Spleen (tissue), 11 donors: ENCODE measurements around the gene ZNF780A. TPM values are rescaled to one million over a fixed set of nuclear protein-coding genes. Genes with fewer than 3 reads are reported as not detected.

Source experiments
- DNase-seq: peaks from one replicate; pipeline ENCODE4 v3.0.0-alpha.2; 2020
- H3K27ac ChIP-seq, 8 donors: fragments of 200-600 bp; sonication (generic) in 7 of 8; 1 replicate in 4 of 8; 2 replicates in 4 of 8; pipeline versions ENCODE4 v1.5.0 to v1.8.0; 2016 to 2021; ENCODE audit warnings: inconsistent platforms in 4 of 8, mild to moderate bottlenecking in 4 of 8, moderate library complexity in 1 of 8
- H3K27me3 ChIP-seq, 7 donors: fragments of 200-600 bp; sonication (generic) in 6 of 7; replicated peaks in 1 of 7; 1 replicate in 4 of 7; 2 replicates in 3 of 7; pipeline versions ENCODE4 v1.5.0 to v1.8.0; 2016 to 2021; ENCODE audit warnings: inconsistent platforms in 3 of 7, mild to moderate bottlenecking in 1 of 7
- H3K36me3 ChIP-seq, 6 donors: fragments of 200-600 bp; sonication (generic) in 5 of 6; 1 replicate in 4 of 6; 2 replicates in 2 of 6; pipeline versions ENCODE4 v1.5.0 to v1.8.0; 2016 to 2021; ENCODE audit warnings: inconsistent platforms in 2 of 6
- H3K4me1 ChIP-seq, 6 donors: fragments of 200-600 bp; sonication (generic) in 5 of 6; 1 replicate in 3 of 6; 2 replicates in 3 of 6; pipeline versions ENCODE4 v1.5.0 to v1.8.0; 2016 to 2021; ENCODE audit warnings: inconsistent platforms in 3 of 6
- H3K4me3 ChIP-seq, 8 donors: fragments of 200-600 bp; sonication (generic) in 7 of 8; 1 replicate in 4 of 8; 2 replicates in 4 of 8; pipeline versions ENCODE4 v1.5.0 to v1.8.0; 2016 to 2021; ENCODE audit warnings: inconsistent platforms in 4 of 8, mild to moderate bottlenecking in 4 of 8, moderate library complexity in 2 of 8
- H3K9me3 ChIP-seq, 8 donors: fragments of 200-600 bp; sonication (generic) in 7 of 8; 1 replicate in 4 of 8; 2 replicates in 4 of 8; pipeline versions ENCODE4 v1.5.0 to v1.8.0; 2016 to 2021; ENCODE audit warnings: inconsistent platforms in 4 of 8
- CTCF ChIP-seq, 11 experiments: fragments of 200-600 bp in 7 of 11; fragments of 450-650 bp in 4 of 11; sonication (generic) in 4 of 11; IDR thresholded peaks in 8 of 11; conservative IDR thresholded peaks in 3 of 11; 1 replicate in 7 of 11; 2 replicates in 4 of 11; pipeline versions ENCODE4 v1.4.0 to v1.8.0; 2016 to 2021; ENCODE audit warnings: antibody characterized with exemption in 11 of 11, inconsistent platforms in 4 of 11, mild to moderate bottlenecking in 1 of 11
- POLR2A ChIP-seq, 3 donors: fragments of 450-650 bp; IDR thresholded peaks; one replicate each; pipeline ENCODE4 v1.5.1; 2017; ENCODE audit warnings: antibody characterized with exemption in 3 of 3, mild to moderate bottlenecking in 1 of 3
- POLR2AphosphoS5 ChIP-seq, 3 donors: sonication (generic); formaldehyde crosslinking; IDR thresholded peaks; one replicate each; pipeline ENCODE4 v1.5.1; 2017; ENCODE audit warnings: antibody characterized with exemption in 3 of 3
- WGBS, 5 donors: extraction: QIAGEN DNeasy Blood & Tissue Kit in 3 of 5; methylation state at CpG; one replicate each; pipeline versions ENCODE4 v1.1.5 to v1.1.7; 2013 to 2018; 5-methylcytosine and 5-hydroxymethylcytosine counted together
- intact Hi-C: fragments of 100-400 bp; cut with DNase I; formaldehyde crosslinking; loops from one replicate; pipeline ENCODE4 v1.15.0; 2023; ENCODE audit warnings: low total_unique reads
- polyA plus RNA-seq, 3 donors: library from polyadenylated mRNA; stranded (reverse); fragments of 200-250 nt; gene quantifications; one replicate each; pipeline ENCODE4 v1.2.1, GENCODE V29; 2013
- total RNA-seq, 7 donors: library from RNA; depleted of rRNA in 3 of 7; stranded (reverse); fragments of >200 nt in 3 of 7; fragmentation: NEBNext Ultra II Directional in 4 of 7; extraction: Animal tissue kit (Norgen Biotek cat#: 25700) in 4 of 7; gene quantifications; one replicate each; pipeline versions ENCODE4 v1.1.0 to v1.2.1, GENCODE V29; 2016 to 2021
- donor health status: healthy with polysubstance abuse.
- donor health status: DM: no; HTN: no; CAD: no; lungs with moderate emphysema.
- donor health status: DM: no; HTN: no; CAD: no.
- donor health status: Bipolar disorder and iron deficiency.
- donor health status: healthy.
- donor health status: DM: no; HTN: no; CAD: no.
- donor health status: DM: yes; HTN: yes; CAD: no.

Gene ZNF780A
- total and polyA plus RNA-seq, 10 donors = 18.1 to 52.5 (median 30.1) TPM

GRCh38 chr19:40088299-40089047, 2.3 kb downstream of the ZNF780A start:
- Histone ChIP-seq H3K36me3 (peaks cover 0 to 23% (median 9%) of the 10 kb centered on the region in 6 donors), H3K4me3 (peak overlapping the region in 1 of 8 donors; percentile 74), H3K4me1 (peaks cover 8 to 73% (median 26%) of the 10 kb centered on the region in 6 donors), H3K27ac (no peak overlapping the region), H3K9me3 (peaks cover 0 to 5% (median 0%) of the 10 kb centered on the region in 8 donors), H3K27me3 (no peaks in the 10 kb centered on the region)
- DNase-seq = no peak
- no peak for TF ChIP-seq POLR2A (IDR thresholded peaks at IDR 0.05)
- intact Hi-C loops = no loop called here
- 79 to 95% (median 89%) methylated on average over 5 of the region's 5 CpGs for WGBS, 5 donors

- Histone ChIP-seq H3K27ac (peak overlapping the region in 1 of 8 donors; percentile 4), H3K4me3 (no peak overlapping the region), H3K36me3 (peaks cover 3 to 59% (median 43%) of the 10 kb centered on the region in 6 donors), H3K27me3 (no peaks in the 10 kb centered on the region), H3K9me3 (peaks cover 0 to 12% (median 7%) of the 10 kb centered on the region in 8 donors), H3K4me1 (peaks cover 8 to 84% (median 21%) of the 10 kb centered on the region in 6 donors)
- intact Hi-C loops = no loop called here
- TF ChIP-seq POLR2A (IDR thresholded peaks at IDR 0.05) (no peak), CTCF (IDR thresholded peaks at IDR 0.05 in 8 of 11, conservative IDR thresholded peaks at IDR 0.05 in 3 of 11) (no peak), POLR2AphosphoS5 (IDR thresholded peaks at IDR 0.05) (no peak)
- no peak for DNase-seq
- 90 to 94% (median 94%) methylated on average over 4 of the region's 4 CpGs for WGBS, 5 donors
These were observed 5.8 kb downstream of the ZNF780A start for GRCh38 chr19:40084948-40085347.

GRCh38 chr19:40081411-40081810, 9.3 kb downstream of the ZNF780A start:
- intact Hi-C loops = no loop called here
- Histone ChIP-seq H3K4me1 (peaks cover 0 to 49% (median 2%) of the 10 kb centered on the region in 6 donors), H3K9me3 (peaks cover 7 to 44% (median 42%) of the 10 kb centered on the region in 8 donors), H3K4me3 (no peak overlapping the region), H3K36me3 (peaks cover 20 to 94% (median 76%) of the 10 kb centered on the region in 6 donors), H3K27me3 (no peaks in the 10 kb centered on the region), H3K27ac (peak overlapping the region in 7 of 8 donors; percentile 5 to 83 (median 47))
- DNase-seq = no peak
- 66 to 97% (median 74%) methylated on average over 1 of the region's 1 CpG for WGBS, 5 donors
- TF ChIP-seq POLR2A (IDR thresholded peaks at IDR 0.05) (no peak), POLR2AphosphoS5 (IDR thresholded peaks at IDR 0.05) (no peak), CTCF (IDR thresholded peaks at IDR 0.05 in 8 of 11, conservative IDR thresholded peaks at IDR 0.05 in 3 of 11) (no peak)

GRCh38 chr19:40080289-40080688, 10.5 kb downstream of the ZNF780A start:
- WGBS, 5 donors = 95 to 100% (median 97%) methylated on average over 1 of the region's 1 CpG
- intact Hi-C loops = no loop called here

More at GRCh38 chr19:40080289-40080688, 10.5 kb downstream of the ZNF780A start:
- Histone ChIP-seq H3K4me3 (no peak overlapping the region), H3K4me1 (peaks cover 0 to 37% (median under 1%) of the 10 kb centered on the region in 6 donors), H3K9me3 (peaks cover 8 to 56% (median 53%) of the 10 kb centered on the region in 8 donors), H3K36me3 (peaks cover 30 to 100% (median 88%) of the 10 kb centered on the region in 6 donors), H3K27ac (peak overlapping the region in 1 of 8 donors; percentile 83), H3K27me3 (no peaks in the 10 kb centered on the region)
- no peak for DNase-seq
- TF ChIP-seq CTCF (IDR thresholded peaks at IDR 0.05 in 8 of 11, conservative IDR thresholded peaks at IDR 0.05 in 3 of 11) (no peak), POLR2A (IDR thresholded peaks at IDR 0.05) (no peak), POLR2AphosphoS5 (IDR thresholded peaks at IDR 0.05) (no peak)
